Caco-2 (cell line): Measurements from ENCODE around the gene CLSTN2. TPM values are rescaled to one million over a fixed set of nuclear protein-coding genes. Genes with fewer than 3 reads are reported as not detected.

ENCODE experiments used
- BruUV-seq: library from RNA; stranded (reverse); fragments of 400-500 nt; replicated peaks from 2 replicates; lab custom pipeline; 2021; lab: Mats Ljungman, UMichigan
- CTCF ChIA-PET: fragments of 300-600 bp; sonication (Branson Sonifier 250); formaldehyde crosslinking; loops from one replicate; lab custom pipeline; 2022; ENCODE audit warnings: antibody characterized with exemption; lab: Charles Lee
- POLR2A ChIA-PET: fragments of 300-600 bp; sonication (Branson Sonifier 250); formaldehyde crosslinking; loops from one replicate; lab custom pipeline; 2022; ENCODE audit warnings: antibody characterized with exemption; lab: Charles Lee
- DNase-seq, 2 experiments: peaks; one replicate each; pipeline versions ENCODE4 v3.0.0 to v3.0.0-alpha.2; 2020 to 2022
- H3K27me3 ChIP-seq: replicated peaks from 2 replicates; pipeline ENCODE4 v1.6.0; 2011; ENCODE audit warnings: low read length; ENCODE audit not compliant: control insufficient read depth, insufficient read depth
- H3K36me3 ChIP-seq: 2 replicates; pipeline ENCODE4 v1.5.1; 2011; ENCODE audit warnings: low read length; ENCODE audit not compliant: control insufficient read depth, insufficient read depth
- H3K4me1 ChIP-seq: fragments of 250-450 bp; sonication (Bioruptor Pico); 2 replicates; pipeline ENCODE4 v1.5.1; 2020; ENCODE audit warnings: mild to moderate bottlenecking
- H3K4me3 ChIP-seq: 2 replicates; pipeline ENCODE4 v1.5.1; 2011; ENCODE audit warnings: low read depth, mild to moderate bottlenecking, control low read depth, low read length
- H3K9me3 ChIP-seq: fragments of 250-450 bp; sonication (Bioruptor Pico); 2 replicates; pipeline ENCODE4 v1.5.1; 2020; ENCODE audit warnings: mild to moderate bottlenecking, moderate library complexity
- H3K27ac Mint-ChIP-seq: one replicate; pipeline ENCODE4 v1.8.0; 2022; ENCODE audit warnings: mixed read lengths; ENCODE audit not compliant: unreplicated experiment
- H3K27me3 Mint-ChIP-seq: one replicate; pipeline ENCODE4 v1.8.0; 2022; ENCODE audit warnings: mixed read lengths; ENCODE audit not compliant: insufficient read depth, unreplicated experiment
- H3K36me3 Mint-ChIP-seq: one replicate; pipeline ENCODE4 v1.8.0; 2022; ENCODE audit warnings: mild to moderate bottlenecking, mixed read lengths; ENCODE audit not compliant: insufficient read depth, unreplicated experiment
- H3K4me1 Mint-ChIP-seq: one replicate; pipeline ENCODE4 v1.8.0; 2022; ENCODE audit warnings: low read depth, mixed read lengths; ENCODE audit not compliant: unreplicated experiment
- H3K4me3 Mint-ChIP-seq: one replicate; pipeline ENCODE4 v1.8.0; 2022; ENCODE audit warnings: mild to moderate bottlenecking, moderate library complexity, mixed read lengths; ENCODE audit not compliant: unreplicated experiment
- H3K9me3 Mint-ChIP-seq: one replicate; pipeline ENCODE4 v1.8.0; 2022; ENCODE audit warnings: mixed read lengths; ENCODE audit not compliant: unreplicated experiment
- intact Hi-C: fragments of 100-400 bp; cut with micrococcal nuclease; formaldehyde crosslinking; loops from one replicate; pipeline ENCODE4 v1.10.0; 2022; ENCODE audit not compliant: unreplicated experiment
- total RNA-seq: library from RNA; stranded (reverse); gene quantifications from 2 replicates; pipeline ENCODE4 v1.2.3, GENCODE V29; 2022
- TF ChIP-seq, protein P1 (sequence below), 2 experiments: fragments of 200-600 bp in 1 of 2; IDR thresholded peaks; 1 replicate in 1 of 2; 2 replicates in 1 of 2; pipeline versions ENCODE4 v1.5.1 to v1.8.0; 2011 to 2022; ENCODE audit warnings: antibody characterized with exemption in 1 of 2, control low read depth in 1 of 2, inconsistent platforms in 1 of 2, low read depth in 1 of 2, low read length in 1 of 2, mild to moderate bottlenecking in 1 of 2, moderate library complexity in 1 of 2; ENCODE audit not compliant: insufficient read depth in 1 of 2, severe bottlenecking in 1 of 2, unreplicated experiment in 1 of 2

CLSTN2 gene
- total RNA-seq, 1 experiment from 2014 or later = 26.1 TPM

DNA sequence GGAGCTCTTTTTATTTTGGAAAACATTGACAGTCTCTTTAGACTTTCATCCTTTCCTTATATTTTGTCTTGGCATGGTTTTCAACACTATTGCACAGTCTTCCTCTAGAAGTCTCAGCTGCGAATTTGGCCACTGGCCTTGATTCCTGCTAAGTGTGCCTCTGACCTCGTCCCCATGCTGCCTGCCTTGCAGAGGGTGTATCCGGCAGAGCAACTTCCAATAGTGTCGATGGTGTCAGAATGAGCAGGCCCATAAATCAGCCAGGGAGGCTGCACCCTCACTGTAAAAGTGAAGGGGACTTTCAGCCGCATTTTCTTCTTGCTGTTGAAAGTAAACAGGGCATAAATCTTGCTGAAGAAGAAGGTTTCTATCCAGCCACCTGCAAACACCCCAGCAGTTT, 406.2 kb downstream of the CLSTN2 start:
- no peak overlapping the region for H3K4me3 Mint-ChIP-seq
- no peaks in the 10 kb centered on the region for H3K4me1 Mint-ChIP-seq
- BruUV-seq = no TSS peak
- no peaks in the 10 kb centered on the region for H3K36me3 Mint-ChIP-seq
- CTCF ChIA-PET = no interaction called here
- POLR2A ChIA-PET = no interaction called here
- H3K4me1 ChIP-seq = no peaks in the 10 kb centered on the region
- H3K9me3 Mint-ChIP-seq = no peaks in the 10 kb centered on the region
- DNase-seq = no peak
- no peaks in the 10 kb centered on the region for H3K27me3 ChIP-seq
- H3K4me3 ChIP-seq = no peak overlapping the region
- intact Hi-C loops = no loop called here
- peaks cover 6% of the 10 kb centered on the region for H3K27me3 Mint-ChIP-seq
- no peaks in the 10 kb centered on the region for H3K36me3 ChIP-seq
- no peak overlapping the region for H3K27ac Mint-ChIP-seq
- H3K9me3 ChIP-seq = no peaks in the 10 kb centered on the region
- TF ChIP-seq, protein P1, sequence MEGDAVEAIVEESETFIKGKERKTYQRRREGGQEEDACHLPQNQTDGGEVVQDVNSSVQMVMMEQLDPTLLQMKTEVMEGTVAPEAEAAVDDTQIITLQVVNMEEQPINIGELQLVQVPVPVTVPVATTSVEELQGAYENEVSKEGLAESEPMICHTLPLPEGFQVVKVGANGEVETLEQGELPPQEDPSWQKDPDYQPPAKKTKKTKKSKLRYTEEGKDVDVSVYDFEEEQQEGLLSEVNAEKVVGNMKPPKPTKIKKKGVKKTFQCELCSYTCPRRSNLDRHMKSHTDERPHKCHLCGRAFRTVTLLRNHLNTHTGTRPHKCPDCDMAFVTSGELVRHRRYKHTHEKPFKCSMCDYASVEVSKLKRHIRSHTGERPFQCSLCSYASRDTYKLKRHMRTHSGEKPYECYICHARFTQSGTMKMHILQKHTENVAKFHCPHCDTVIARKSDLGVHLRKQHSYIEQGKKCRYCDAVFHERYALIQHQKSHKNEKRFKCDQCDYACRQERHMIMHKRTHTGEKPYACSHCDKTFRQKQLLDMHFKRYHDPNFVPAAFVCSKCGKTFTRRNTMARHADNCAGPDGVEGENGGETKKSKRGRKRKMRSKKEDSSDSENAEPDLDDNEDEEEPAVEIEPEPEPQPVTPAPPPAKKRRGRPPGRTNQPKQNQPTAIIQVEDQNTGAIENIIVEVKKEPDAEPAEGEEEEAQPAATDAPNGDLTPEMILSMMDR (IDR thresholded peaks at IDR 0.05; ENCODE audit: insufficient read depth in 1 of 2, low read depth in 1 of 2, low read length in 1 of 2, severe bottlenecking in 1 of 2, unreplicated experiment in 1 of 2) = no peak

- peaks cover 6% of the 10 kb centered on the region for H3K27me3 Mint-ChIP-seq
- H3K4me1 ChIP-seq = no peaks in the 10 kb centered on the region
- no peaks in the 10 kb centered on the region for H3K36me3 Mint-ChIP-seq
- H3K9me3 ChIP-seq = no peaks in the 10 kb centered on the region
- no peaks in the 10 kb centered on the region for H3K36me3 ChIP-seq
- POLR2A ChIA-PET = no interaction called here
- no peak overlapping the region for H3K4me3 Mint-ChIP-seq
- no peak overlapping the region for H3K4me3 ChIP-seq
- no peaks in the 10 kb centered on the region for H3K27me3 ChIP-seq
- H3K27ac Mint-ChIP-seq = no peak overlapping the region
- TF ChIP-seq, protein P1 (IDR thresholded peaks at IDR 0.05; ENCODE audit: insufficient read depth in 1 of 2, low read depth in 1 of 2, low read length in 1 of 2, severe bottlenecking in 1 of 2, unreplicated experiment in 1 of 2) = no peak
- intact Hi-C loops = no loop called here
- CTCF ChIA-PET = no interaction called here
- H3K4me1 Mint-ChIP-seq = no peaks in the 10 kb centered on the region
- no TSS peak for BruUV-seq
- H3K9me3 Mint-ChIP-seq = no peaks in the 10 kb centered on the region
- DNase-seq = no peak
Observed at GRCh38 chr3:140341817-140342403, 406.9 kb downstream of the CLSTN2 start.

GRCh38 chr3:140342668-140343067, 407.7 kb downstream of the CLSTN2 start:
- intact Hi-C loops = no loop called here
- Mint-ChIP-seq H3K4me3 (no peak overlapping the region), H3K4me1 (no peaks in the 10 kb centered on the region), H3K27ac (no peak overlapping the region), H3K36me3 (no peaks in the 10 kb centered on the region), H3K27me3 (peaks cover 6% of the 10 kb centered on the region), H3K9me3 (no peaks in the 10 kb centered on the region)
- no peak for DNase-seq
- Histone ChIP-seq H3K9me3 (no peaks in the 10 kb centered on the region), H3K4me3 (no peak overlapping the region), H3K27me3 (no peaks in the 10 kb centered on the region), H3K36me3 (no peaks in the 10 kb centered on the region), H3K4me1 (no peaks in the 10 kb centered on the region)
- no TSS peak for BruUV-seq
- POLR2A ChIA-PET = no interaction called here
- TF ChIP-seq, protein P1 (IDR thresholded peaks at IDR 0.05; ENCODE audit: insufficient read depth in 1 of 2, low read depth in 1 of 2, low read length in 1 of 2, severe bottlenecking in 1 of 2, unreplicated experiment in 1 of 2) = no peak
- CTCF ChIA-PET = no interaction called here
